EH (cell line): ENCODE results near the gene TIMM13.
A peak's percentile ranks its signal among the peaks of the same experiment; 100 is the strongest.

Source experiments
- DNase-seq: peaks from one replicate; pipeline ENCODE4 v3.0.0-alpha.2; 2015; ENCODE audit warnings: low read depth

Gene TIMM13

DNA sequence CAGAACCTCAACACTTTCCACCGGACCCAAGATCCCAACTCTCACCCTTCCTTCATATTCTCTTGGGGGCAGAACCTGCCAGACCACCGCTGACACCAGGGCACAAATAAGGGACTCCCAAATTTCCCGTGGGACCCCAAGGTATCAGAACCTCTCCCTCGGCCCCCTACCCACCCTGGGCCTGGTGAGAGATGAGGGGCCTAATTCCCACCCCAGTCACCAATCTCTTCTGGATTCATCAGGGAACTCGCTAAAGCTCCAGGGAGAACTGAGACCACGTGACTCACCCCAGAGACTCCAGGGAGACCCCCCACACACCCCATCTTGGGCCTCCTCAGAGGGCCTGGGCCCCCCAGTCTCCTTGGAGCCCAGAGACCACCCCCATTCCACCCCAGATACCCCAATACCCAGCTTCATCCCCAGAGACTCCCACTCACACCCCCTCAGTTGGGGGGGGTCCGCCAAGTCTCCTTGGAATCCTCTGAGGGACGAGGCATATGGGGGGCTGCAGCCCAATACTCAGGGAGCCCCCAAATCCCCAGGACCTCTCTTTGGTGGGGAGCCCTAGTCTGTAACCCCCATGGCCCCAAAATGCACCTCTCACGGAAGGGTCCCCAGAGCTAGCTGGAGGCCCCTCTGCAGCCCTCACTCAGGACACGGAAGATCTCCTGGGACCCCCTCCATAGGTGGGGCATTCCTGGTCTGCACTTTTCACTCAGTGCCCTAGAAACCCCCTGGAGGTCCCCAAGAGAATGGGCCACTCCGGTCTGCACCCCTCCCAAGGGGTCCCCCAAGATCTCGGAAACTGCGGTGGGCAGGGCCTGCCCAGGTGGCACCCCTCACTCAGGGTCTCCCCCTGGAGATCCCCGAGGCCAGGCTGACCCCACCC, 27.8 kb upstream of the TIMM13 start:
- no peak for DNase-seq

GRCh38 chr19:2454199-2454961, 27.0 kb upstream of the TIMM13 start:
- no peak for DNase-seq

DNA sequence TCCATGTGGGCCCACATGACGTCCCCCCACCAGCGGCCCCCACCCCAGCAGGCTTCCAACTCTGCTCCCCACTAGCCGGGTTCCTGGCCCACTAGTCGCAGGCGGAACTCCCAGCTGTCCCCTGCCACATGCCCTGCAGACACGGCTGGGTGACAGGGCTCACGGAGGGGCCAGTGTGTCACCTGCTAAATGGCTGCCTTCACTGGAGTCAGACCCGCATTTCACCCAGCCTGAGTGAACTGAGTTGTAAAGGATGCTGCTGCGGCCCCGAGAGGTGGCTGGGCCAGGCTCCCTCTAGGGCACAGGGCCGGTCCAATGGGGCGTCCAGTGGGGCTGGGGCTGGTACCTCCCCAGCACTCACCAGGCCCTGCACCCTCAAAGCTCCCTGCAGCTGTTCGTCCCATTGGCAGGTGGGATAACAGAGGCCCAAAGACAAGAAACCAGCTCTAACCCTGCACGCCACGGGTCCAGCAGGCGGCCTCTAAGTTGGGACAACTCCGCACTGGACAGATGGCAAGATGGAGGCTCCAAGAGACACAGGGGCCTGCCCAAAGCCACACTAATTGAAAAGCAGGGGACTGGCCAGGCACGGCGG, 26.1 kb upstream of the TIMM13 start:
- no peak for DNase-seq

- no peak for DNase-seq
These were observed 24.4 kb upstream of the TIMM13 start for GRCh38 chr19:2451741-2452140.

DNA sequence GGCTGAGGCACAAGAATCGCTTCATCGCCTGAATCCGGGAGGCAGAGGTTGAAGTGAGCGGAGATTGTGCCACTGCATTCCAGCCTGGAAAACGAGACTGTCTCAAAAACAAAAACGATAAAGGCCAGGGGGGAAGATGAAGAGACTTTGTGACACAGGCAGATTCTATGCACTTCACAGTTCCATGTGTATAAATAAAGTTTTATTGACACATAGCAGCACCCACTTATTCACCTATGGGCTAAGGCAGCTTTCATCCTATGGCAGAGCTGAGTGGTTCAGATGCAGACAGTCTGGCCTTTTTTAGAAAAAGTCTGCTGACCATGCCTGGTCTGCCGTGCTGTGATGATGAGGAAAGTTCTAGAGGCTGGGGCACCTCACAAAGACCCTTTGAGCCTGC, 23.8 kb upstream of the TIMM13 start:
- no peak for DNase-seq

GRCh38 chr19:2449019-2449418, 21.6 kb upstream of the TIMM13 start:
- peak; percentile 45 for DNase-seq

DNA sequence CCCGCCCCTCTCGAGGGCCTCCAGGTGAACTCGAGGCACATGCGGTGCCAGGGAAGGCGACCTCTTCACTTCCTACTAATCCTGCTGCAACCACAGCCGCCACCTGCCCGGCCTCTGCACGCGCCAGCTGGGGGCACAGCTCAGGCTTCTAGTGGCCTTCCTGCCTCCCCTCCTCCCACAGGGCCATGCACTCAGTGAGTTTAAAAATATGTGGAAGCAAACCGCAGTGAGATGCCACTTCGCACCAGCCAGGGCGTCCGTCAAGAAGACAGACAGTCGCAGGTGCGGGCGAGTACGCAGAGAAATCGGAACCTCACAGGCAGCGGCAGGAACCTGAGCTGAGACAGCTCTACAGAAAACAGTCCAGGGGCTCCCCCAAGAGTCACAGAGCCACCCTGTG, 19.0 kb upstream of the TIMM13 start:
- no peak for DNase-seq

DNA sequence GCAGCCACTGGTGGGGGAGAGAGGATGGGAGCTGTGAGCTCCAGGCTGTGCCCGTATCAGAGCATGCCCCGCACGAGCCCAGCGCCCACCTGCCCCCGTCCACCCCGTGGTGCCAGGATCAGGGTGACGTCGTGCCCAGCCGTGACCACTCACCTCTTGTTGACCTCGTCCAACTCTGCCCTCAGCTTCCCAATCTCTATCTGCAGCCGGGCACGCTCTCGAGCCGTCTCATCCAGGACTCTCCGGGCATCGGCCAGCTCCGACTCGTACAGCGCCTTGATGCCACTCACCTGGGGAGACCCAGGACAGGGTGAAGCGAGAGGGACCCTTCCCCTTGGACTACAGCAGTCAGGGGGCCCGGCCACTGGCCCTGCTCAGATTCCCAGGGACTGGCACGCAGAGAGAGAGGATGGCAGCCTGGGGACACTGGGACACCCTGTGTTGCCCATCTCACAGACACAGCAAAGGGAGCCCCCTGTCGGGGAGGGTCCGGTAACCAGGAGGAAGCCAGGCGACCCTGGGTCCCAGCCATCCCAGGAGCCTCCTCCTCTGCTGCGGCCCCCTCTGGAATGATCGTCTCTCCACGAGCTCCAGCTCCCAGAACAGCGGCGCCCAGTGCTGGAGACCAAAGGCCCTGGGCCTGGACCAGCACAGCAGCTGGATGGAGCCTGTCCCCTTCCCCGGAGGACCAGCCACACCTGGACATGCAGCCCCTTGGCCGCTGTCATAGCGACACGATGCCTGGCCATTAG, 17.0 kb upstream of the TIMM13 start:
- no peak for DNase-seq

GRCh38 chr19:2443785-2444182, 16.4 kb upstream of the TIMM13 start:
- DNase-seq = no peak

DNA sequence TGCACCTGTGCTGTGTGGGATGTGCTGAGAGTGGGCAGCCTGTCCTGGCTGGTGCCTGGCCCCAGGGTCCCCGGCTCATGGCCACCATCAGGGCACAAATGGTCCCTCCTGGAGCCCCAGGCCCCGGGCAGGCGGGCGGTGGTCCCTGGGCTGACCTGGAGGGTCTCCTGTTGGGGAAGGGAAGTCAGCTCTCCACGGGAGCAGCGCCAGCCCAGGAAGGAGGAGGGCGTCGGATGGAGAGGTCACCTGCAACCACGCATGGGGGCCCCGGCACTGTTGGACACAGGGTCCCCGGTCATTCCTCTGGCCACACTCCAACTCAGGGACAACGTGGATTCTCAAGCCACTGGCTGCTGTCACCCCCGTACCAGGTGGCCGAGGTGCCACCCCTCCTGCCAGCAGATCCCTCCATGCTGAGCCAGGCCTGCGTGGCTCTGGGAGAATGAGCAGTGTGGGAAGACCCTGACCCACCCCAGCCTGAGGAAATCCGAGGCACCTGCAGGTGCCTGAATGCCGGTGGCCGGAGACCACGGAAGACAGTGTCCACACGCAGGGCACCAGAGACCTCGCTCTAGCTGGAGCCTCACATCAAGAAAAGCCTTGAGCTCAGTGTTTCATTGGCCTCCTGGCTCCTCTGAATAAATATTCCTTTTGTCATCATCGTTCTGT, 15.9 kb upstream of the TIMM13 start:
- DNase-seq = no peak

DNA sequence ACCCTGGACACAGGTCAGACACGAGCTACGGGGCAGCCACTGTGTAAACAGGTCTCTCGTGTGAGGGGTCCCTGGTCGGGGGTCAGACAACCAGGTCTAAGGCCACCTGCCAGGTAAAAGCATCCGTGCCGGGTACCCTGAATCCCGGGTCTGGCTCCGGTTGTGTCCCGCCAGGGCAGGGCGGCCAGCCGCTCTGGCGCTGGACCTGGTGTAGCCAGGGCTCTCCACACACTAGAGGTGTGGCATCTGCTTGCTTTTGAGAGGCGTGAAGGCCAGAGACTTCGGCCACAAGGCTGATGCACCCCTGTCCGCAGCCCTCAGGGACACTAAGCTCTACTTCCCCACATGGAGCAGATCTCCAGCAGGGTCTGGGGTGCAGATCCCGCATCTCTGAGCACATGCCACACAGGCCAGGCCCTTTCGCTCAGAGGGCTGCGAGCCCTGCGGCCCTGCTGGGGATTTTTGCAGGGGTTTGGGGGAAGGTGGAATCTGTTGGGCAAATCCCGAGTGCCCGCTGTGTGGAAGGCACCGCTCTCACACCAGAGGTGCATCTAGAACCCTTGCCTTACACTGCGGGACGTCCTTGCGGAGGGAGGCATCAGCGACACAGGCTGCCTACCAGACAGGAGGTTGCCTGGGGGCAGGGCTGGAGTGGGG, 13.8 kb upstream of the TIMM13 start:
- DNase-seq = no peak

GRCh38 chr19:2440515-2440914, 13.1 kb upstream of the TIMM13 start:
- DNase-seq = no peak

DNA sequence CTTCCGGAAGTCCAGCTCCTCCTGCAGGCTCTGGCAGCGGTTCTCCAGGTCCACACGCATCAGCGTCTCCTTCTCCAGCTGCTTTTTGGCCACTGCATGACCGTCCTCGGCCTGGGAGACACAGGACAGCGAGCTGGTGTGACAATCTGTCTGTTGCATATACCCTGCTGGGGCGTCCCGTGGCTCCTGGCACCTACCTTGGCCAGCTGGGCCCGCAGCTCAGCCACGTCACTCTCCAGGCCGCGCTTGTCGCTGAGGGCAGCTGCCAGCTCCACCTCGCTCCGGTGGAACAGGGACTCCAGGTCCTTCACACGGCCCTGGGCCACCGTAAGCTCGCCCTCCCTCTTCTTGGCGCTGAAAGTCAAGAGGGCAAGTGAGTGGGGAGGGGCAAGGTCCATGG, 10.8 kb upstream of the TIMM13 start:
- DNase-seq = no peak

- DNase-seq = no peak
These were observed 9.5 kb upstream of the TIMM13 start for GRCh38 chr19:2436926-2437325.

DNA sequence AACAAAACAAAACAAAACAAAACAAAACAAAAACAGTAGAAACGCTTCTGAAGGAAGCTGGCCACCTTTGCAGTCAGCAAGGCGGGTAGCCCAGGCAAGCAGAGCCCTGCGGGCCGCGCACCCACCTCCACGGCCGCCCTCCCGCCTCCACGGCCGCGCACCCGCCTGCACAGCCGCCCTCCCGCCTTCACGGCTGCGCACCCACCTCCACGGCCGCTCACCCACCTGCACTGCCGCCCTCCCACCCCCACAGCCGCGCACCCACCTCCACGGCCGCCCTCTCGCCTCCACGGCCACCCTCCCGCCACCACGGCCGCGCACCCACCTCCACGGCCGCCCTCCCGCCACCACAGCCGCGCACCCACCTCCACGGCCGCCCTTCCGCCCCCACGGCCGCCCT, 9.0 kb upstream of the TIMM13 start:
- no peak for DNase-seq

DNA sequence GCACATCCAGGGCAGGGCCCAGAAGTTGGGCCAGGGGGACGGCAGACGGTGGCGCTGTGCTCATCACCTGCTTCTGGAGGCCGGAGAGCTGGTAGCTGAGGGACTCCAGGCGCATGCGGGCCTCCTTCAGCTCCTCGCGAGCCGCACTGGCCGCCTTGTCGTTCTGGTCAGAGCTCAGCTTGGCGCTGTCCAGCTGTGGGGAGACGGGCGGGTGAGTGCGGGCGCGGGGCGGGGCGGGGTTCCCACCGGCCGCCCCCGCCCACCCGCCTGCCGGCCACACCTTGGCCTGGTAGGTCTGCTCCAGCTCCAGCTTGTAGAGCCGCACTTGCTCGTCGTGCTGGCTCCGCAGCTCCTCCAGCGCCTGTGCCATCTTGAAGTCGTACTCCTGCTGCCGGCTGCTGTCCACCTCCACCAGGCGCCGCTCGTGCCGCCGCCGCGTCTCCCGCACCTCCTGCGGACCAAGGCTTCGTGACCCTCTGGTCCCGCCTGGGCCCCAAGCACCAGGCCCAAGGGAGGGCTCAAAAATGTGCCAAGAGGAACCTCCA, 7.4 kb upstream of the TIMM13 start:
- no peak for DNase-seq

GRCh38 chr19:2434267-2434666, 6.9 kb upstream of the TIMM13 start:
- no peak for DNase-seq

DNA sequence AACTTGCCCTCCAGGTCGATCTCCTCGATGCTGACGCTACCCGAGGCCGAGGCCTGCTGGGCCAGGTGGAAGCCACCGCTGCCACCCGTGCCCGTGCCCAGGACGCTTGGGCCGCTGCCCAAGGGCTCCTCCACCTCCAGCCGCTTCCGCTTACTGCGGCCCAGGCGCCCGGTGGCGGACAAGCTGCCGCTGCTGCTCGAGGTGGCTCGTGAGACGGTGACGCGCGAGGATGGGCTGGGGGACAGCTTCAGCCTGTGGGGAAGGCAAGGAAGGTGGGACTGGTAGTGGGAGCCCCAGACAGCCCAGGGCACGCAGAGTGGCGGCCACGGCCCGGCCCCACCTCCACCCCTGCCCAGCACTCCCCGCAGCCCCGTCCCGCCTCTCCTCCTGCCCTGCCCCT, 6.5 kb upstream of the TIMM13 start:
- no peak for DNase-seq

DNA sequence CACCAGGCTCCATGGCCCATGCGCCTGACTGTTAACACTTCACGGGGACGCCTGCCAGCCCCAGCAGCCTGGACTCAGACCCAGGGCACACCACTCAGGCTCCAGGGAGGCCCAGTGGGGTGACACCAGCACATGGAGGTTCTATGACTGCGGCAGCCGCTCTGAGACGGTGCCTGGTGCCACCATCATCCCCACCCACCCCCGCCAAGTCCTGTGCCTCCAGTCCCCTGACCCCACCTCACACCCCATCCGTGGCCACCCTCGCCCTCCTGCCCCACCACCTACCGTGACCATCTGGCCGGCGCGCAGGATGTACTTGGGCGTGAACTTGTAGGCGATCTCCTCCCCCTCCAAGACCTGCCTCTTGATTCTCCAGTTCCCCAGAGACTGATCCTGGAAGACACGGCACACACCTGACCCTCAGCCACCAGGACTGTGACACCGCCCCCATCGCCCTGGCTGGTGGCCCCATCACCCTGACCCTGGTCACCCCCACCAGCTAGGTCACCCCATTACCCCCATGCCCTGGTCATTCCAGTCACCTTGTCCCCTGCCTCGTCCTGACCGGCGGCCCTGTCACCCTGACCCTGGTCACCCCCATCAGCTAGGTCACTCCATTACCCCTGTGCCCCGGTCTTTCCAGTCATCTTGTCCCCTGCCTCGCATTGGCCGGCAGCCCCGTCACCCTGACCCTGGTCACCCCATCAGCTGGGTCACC, 4.9 kb upstream of the TIMM13 start:
- DNase-seq = no peak
